ENCODE measurements around the gene HIPK4. TPM values are rescaled to one million over a fixed set of nuclear protein-coding genes. Genes with fewer than 3 reads are reported as not detected.
"Not testable (repeated sequence)": the region's sequence is repeated elsewhere in the genome, so short reads cannot be mapped to it uniquely, and the experiment has no call there.

HIPK4 gene
- total and polyA plus RNA-seq, 9 of the 15 experiments (the other 6 are each of a cell fraction or from before 2014, with no cell fraction given), result 0.06 to 0.09 TPM; not detected in 7

DNA sequence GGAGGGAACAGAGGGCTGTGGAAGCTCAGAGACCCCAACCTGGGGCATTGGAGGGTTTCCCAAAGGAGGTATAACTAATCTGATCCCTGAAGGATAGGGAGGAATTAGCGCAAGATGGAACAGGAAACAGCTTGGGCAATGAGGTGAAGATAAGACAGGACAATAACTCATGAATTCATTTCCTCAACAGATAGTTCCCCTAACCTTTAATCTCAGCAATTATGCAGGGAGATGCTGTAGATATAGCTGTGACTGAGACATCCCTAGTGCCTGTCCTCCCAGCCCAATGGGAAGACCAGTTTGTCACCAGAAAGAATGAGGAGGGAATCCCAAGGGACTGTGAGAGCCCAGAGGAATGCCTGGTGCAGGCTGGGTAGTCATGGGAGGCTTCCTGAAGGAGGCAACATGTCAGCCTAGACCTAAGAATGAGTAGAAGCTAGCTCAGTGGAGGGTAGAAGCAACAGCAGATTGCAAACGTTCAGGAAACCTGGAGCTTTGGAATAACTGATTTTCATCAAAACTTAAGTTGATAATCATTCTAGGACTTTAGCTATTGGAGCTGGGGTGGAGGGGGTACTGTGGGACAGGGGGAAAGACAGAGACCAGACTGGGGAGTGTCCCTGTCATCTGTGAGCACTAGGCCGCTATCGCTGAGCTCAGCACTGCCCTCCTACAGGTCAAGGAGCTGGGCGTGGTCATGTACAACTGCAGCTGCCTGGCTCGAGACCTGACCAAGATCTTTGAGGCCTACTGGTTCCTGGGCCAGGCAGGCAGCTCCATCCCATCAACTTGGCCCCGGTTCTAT, 18.8 kb downstream of the HIPK4 start (continued):
- no peak for TF ChIP-seq KAT7 (CRISPR knock-in tag; IDR thresholded peaks at IDR 0.05; ENCODE audit: borderline replicate concordance)
- TF ChIP-seq ZNF699 (CRISPR knock-in tag; IDR thresholded peaks at IDR 0.05; ENCODE audit: insufficient replicate concordance), result no peak
- 0 out of 4 replicates have a peak, but pooled peaks of 1 of the 2 experiments have one; percentile 23 for TF ChIP-seq NRF1 (conservative IDR thresholded peaks at IDR 0.05 in 1 of 2, IDR thresholded peaks at IDR 0.05 in 1 of 2)
- TF ChIP-seq PTBP1 (IDR thresholded peaks at IDR 0.05; ENCODE audit: low read depth, low read length), result 0 out of 2 replicates have a peak, but pooled peaks have one; percentile 66
- TF ChIP-seq NR2C1 (IDR thresholded peaks at IDR 0.05), result no peak
- 0 out of 2 replicates have a peak, but pooled peaks have one; percentile 12 for TF ChIP-seq NR2C1 (tag; IDR thresholded peaks at IDR 0.05)
- TF ChIP-seq RBM25 (IDR thresholded peaks at IDR 0.05; ENCODE audit: low read depth, low read length, severe bottlenecking), result peak; percentile 96
- TF ChIP-seq ZNF436 (CRISPR knock-in tag; IDR thresholded peaks at IDR 0.05), result peak; percentile 96

DNA sequence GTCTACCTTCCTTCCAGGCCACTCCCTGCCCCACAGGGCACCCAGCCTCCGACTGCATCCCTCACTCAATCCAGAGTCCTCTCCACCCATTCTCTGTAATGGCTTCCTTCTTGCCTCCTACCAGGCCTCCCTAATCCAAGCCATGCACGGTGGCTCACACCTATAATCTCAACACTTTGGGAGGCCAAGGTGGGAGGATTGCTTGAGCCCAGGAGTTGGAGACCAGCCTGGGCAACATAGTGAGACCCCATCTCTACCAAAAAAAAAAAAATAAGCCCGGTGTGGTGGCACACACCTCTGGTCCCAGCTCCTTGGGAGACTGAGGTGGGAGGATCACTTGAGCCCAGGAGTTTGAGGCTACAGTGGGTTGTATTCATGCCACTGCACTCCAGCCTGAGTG, 19.7 kb downstream of the HIPK4 start:
- peak; percentile 75 for TF ChIP-seq ZNF121 (CRISPR knock-in tag; conservative IDR thresholded peaks at IDR 0.05)
- CTCF ChIA-PET (ENCODE audit: low intra/inter-chr PET ratio); ATAC-seq; H3K4me3 ChIP-seq; DNase-seq (ENCODE audit: extremely low read depth in 1 of 4, low spot score in 3 of 4); H3K4me2 ChIP-seq (ENCODE audit: insufficient read depth, low read length); H3K27ac ChIP-seq (ENCODE audit: extremely low read depth, low read depth, low read length); in situ Hi-C loops (cut with MboI); H3K9me1 ChIP-seq (ENCODE audit: control insufficient read depth, insufficient read depth, low read length); H3K9me3 ChIP-seq (replicated peaks; ENCODE audit: control insufficient read depth, insufficient read depth, low read depth, low read length); H4K20me1 ChIP-seq (replicated peaks; ENCODE audit: control insufficient read depth, insufficient read depth, low read length); intact Hi-C loops (cut with micrococcal nuclease); BruUV-seq (replicated peaks); FAIRE-seq; H2AFZ ChIP-seq (ENCODE audit: low read depth, low read length); H3K27me3 ChIP-seq (ENCODE audit: control insufficient read depth in 2 of 2, insufficient read depth in 2 of 2, low read length in 2 of 2): not testable (repeated sequence)
- POLR2A ChIA-PET, result interaction anchor here (1.3 to 1.5 kb wide), 2 partner anchors 26 to 95 kb away, joined by 4 to 6 read pairs; partner anchors contain the start of gene BLVRB
- H3K4me1 ChIP-seq (replicated peaks in 1 of 2; ENCODE audit: control insufficient read depth in 2 of 2, insufficient read depth in 2 of 2, low read length in 2 of 2), result peaks cover 34 to 54% of the 10 kb centered on the region in 2 experiments
- peak overlapping the region in 1 of 2 experiments; percentile 43; a peak in 1 of 4 replicates for H3K9ac ChIP-seq (ENCODE audit: insufficient read depth in 1 of 2, low read depth in 2 of 2, low read length in 2 of 2)
- H3K36me3 ChIP-seq (ENCODE audit: control insufficient read depth, insufficient read depth, low read length), result peaks cover 61% of the 10 kb centered on the region
- WGBS (ENCODE audit: insufficient coverage, low coverage, missing lambda C conversion rate), result 76% methylated on average over 3 of the region's 3 CpGs
- H3K79me2 ChIP-seq (ENCODE audit: control insufficient read depth, insufficient read depth, low read length), result peaks cover 10% of the 10 kb centered on the region; the same call in 2 of the 3 replicates

All from K562 (cell line).